ENCODE data around the gene ABCD1.
"Not testable (repeated sequence)": the region's sequence is repeated elsewhere in the genome, so short reads cannot be mapped to it uniquely, and the experiment has no call there.

ABCD1 gene

DNA sequence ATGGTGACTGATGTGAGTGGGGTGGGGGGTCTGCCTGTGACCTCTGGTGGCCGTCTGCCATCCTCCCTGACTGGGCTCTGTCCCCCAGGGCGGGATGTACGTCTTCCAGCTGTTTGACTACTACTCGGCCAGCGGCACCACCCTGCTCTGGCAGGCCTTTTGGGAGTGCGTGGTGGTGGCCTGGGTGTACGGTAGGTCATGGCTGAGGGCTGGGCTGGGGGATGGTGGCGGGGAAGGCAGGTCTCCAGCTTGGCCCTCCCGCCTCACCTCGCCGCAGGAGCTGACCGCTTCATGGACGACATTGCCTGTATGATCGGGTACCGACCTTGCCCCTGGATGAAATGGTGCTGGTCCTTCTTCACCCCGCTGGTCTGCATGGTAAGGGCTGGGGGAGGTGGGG, 30.4 kb upstream of the ABCD1 start:
- DNase-seq (ENCODE audit: low spot score), result not testable (repeated sequence)

DNA sequence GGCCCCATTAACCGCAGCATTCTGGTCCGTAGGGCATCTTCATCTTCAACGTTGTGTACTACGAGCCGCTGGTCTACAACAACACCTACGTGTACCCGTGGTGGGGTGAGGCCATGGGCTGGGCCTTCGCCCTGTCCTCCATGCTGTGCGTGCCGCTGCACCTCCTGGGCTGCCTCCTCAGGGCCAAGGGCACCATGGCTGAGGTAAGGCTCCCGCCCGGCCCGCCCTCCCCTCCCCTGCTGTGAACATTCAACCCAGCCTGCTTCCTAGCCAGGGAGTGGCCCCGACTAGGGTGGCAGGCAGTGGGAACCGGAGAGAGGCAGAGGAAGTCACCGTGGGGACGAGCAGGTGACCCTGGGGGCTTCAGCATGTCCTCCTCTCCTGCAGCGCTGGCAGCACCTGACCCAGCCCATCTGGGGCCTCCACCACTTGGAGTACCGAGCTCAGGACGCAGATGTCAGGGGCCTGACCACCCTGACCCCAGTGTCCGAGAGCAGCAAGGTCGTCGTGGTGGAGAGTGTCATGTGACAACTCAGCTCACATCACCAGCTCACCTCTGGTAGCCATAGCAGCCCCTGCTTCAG, 29.9 kb upstream of the ABCD1 start:
- DNase-seq (ENCODE audit: low spot score), result no peak

DNA sequence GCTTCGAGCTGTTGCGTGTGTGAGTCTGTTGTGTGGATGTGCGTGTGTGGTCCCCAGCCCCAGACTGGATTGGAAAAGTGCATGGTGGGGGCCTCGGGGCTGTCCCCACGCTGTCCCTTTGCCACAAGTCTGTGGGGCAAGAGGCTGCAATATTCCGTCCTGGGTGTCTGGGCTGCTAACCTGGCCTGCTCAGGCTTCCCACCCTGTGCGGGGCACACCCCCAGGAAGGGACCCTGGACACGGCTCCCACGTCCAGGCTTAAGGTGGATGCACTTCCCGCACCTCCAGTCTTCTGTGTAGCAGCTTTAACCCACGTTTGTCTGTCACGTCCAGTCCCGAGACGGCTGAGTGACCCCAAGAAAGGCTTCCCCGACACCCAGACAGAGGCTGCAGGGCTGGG, 28.6 kb upstream of the ABCD1 start:
- DNase-seq (ENCODE audit: low spot score), result no peak

- not testable (repeated sequence) for DNase-seq (ENCODE audit: low spot score)
Observed at GRCh38 chrX:153696538-153696937, 28.1 kb upstream of the ABCD1 start.

DNA sequence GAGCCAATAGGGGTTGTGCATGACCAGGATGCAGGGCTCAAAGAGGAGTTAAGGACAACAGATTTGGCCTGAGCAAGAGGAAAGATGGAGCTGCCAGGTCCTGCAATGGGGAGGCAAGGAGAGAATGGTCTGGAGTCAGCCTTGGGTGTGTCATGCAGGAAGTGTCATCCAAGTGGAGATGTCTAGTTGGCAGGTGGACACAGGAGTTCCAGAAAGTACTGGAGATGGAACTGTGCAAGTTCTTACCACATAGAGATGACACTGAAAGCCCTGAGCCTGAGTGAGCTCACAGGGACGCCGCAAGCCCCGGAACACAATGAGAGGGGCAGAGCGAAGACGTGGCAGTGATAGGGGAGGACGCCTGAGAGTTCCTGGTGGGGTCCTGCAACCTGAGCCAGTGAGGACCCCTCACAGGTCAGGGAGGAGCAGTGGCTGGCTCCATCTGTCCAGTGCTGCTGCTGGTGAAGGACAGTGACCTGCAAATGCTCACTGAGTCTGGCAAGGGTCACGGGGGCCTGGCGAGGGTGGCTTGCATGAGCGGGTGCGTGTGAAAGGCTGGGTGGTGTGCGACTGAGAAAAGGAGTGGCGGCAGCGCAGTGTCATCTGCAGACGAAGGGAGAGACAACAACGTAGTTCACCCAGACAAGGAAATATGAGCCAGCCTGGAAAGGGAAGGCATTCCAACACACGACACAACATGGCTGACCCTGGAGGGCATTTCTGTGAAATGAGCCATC, 27.5 kb upstream of the ABCD1 start:
- not testable (repeated sequence) for DNase-seq (ENCODE audit: low spot score)

DNA sequence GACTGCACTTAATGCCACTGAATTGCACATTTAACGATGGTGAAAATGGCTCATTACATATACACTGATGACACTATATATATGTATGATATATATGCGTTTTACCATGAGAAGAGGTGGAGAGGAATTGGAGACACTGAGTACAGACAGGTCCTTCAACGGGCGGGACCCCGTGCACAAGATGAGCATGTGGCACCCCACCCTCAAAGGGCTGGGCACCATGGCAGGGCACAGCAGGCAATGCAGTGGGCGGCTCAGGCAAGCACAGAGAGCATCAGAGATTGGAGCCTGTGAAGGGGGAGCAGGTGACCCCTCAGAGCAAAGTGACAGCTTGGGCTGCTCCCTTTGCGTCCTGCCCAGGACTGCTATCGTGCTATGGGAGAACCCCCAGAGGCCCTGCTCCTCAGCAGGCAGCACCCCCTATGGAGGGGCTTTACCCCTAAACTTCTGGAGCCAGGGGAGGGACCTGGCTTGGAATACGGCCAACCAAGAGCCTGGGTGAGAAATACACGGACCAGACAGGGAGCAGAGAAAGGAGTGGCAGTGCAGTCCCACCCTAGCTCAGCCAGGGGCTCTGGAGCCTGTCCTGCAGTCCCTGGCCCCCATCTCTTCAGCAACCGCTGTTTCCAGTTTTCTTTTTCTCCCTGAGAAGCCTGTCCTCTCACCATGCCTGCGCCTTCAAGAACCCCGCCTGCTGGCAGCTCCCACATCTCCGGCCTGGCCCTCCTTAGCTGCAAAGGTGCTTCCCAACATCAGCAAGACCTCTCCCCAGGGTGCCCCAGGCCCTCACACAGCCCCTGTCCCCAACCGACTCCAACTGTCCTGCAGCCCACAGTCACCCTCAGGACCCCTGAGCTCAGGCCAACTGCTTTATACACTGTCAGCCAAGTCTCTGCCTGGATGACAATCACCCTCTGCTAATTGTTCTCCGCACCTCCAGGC, 26.5 kb upstream of the ABCD1 start:
- DNase-seq (ENCODE audit: low spot score), result no peak

DNA sequence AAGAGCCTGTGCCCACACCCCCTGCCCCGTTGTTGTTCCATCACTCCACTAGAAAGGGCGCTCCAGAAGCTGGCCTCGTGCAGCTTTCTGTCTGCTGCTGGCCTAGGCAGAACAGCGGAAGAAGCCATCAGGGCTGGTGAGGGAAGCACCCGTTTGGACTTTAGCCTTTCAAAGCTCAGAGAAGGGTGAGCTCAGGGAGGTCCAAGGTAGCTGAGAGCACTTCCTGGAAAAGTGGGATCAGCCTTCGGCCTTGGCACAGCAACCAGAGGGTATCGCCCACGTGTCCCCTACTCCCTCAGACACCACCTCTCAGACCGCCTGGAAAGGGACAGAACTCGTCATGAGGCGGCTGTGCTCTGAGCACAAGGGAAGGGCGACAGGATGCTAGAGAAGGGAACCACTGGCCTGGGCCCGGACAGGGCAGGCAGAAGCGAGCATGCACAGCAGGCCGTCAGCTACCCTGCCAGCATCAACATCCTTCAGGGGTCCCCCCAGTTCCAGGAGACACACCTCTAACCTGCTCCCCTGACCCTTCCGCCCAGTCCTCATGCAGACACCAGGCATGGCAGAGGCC, 25.4 kb upstream of the ABCD1 start:
- DNase-seq (ENCODE audit: low spot score), result not testable (repeated sequence)

GRCh38 chrX:153699784-153700371, 24.8 kb upstream of the ABCD1 start:
- DNase-seq (ENCODE audit: low spot score), result not testable (repeated sequence)

DNA sequence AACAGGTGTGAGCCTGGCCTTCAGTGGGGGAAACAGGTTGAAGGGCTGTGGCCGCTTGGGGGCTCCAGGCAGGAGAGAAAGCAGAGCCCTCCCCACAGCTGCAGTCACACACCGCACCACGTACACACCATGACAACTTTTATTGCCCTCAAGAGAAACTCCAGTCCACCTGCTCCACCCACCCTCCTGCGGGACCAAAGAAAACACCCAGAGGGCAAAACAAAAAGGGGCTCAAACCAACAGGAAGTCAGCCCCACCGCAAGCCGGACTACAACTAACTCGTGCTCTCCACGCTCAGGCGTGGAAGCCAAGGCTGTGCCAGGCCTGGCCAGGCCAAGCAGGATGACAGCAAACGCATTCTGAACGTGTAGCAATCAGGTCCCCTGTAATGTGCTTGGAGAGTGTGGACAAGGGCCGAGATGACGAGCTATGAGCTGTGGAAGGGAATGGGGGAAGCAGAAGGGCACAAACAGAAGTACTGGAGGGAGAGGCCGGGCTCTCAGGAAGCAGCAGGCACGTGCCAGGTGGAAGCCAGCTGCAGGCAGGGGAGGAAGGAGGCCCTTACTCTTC, 24.2 kb upstream of the ABCD1 start:
- no peak for DNase-seq (ENCODE audit: low spot score)

DNA sequence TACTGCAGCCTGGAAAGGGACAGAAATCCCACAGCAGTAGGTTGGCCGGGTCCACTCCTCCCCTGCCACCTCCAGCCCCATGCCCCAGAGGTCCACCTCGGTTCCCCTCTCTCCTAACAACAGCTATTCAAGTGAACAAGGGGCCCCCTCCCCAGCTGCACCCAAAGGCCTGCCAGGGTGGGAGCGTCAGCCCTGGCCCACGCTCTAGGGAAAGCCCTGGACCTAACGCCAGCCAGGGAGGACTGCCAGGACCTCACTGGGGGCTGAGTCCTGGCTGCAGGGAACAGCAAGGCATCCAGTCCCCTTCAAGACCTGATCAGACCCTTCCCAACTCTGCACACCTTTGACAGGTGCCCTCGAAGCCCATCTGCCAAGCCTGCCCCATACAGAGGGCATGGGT, 23.7 kb upstream of the ABCD1 start:
- no peak for DNase-seq (ENCODE audit: low spot score)

DNA sequence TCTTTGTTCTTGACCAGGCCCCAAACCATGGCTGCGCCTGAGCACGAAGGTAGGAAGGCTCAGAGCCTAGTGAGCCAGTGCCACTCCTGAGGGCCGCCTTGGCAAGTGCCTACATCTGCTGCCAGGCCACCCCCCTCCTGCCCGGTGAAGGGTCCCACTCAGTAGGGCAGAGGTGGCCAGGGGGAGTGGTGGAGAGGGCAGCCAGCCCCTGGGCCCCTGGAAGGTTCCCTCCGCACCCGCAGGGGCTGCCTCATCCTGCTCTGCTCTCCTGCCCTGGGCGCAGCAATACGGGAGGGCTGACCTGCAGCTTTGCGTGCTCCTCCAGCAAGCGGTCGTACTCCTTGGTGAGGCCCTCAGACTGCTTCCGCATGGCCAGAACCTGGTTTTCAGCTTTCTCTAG, 22.9 kb upstream of the ABCD1 start:
- no peak for DNase-seq (ENCODE audit: low spot score)

GRCh38 chrX:153702336-153703035, 22.2 kb upstream of the ABCD1 start:
- DNase-seq (ENCODE audit: low spot score), result no peak

DNA sequence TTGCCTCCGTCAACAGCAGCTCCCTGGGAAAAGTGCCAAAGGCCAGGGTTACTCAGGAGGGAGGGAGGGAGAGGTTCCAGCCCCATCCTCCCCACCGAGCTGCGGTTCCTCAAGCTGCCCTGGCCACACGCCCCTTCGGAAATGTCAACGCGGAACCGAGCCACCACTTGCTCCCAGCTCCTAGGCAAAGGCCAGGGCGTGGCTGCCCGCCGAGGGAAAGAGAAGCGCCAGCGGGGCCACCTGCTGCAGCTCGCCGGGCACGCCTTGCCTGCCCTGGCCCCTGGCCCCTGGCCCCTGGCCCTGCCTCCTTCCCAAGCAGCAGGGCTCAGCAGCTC, 21.7 kb upstream of the ABCD1 start:
- no peak for DNase-seq (ENCODE audit: low spot score)

- no peak for DNase-seq (ENCODE audit: low spot score)
Observed at GRCh38 chrX:153704021-153704526, 20.6 kb upstream of the ABCD1 start.

GRCh38 chrX:153704631-153705402, 19.8 kb upstream of the ABCD1 start:
- not testable (repeated sequence) for DNase-seq (ENCODE audit: low spot score)

GRCh38 chrX:153705403-153706060, 19.1 kb upstream of the ABCD1 start:
- not testable (repeated sequence) for DNase-seq (ENCODE audit: low spot score)

GRCh38 chrX:153706799-153707198, 17.9 kb upstream of the ABCD1 start:
- DNase-seq (ENCODE audit: low spot score), result no peak

- no peak for DNase-seq (ENCODE audit: low spot score)
Observed at GRCh38 chrX:153707406-153707805, 17.2 kb upstream of the ABCD1 start.

DNA sequence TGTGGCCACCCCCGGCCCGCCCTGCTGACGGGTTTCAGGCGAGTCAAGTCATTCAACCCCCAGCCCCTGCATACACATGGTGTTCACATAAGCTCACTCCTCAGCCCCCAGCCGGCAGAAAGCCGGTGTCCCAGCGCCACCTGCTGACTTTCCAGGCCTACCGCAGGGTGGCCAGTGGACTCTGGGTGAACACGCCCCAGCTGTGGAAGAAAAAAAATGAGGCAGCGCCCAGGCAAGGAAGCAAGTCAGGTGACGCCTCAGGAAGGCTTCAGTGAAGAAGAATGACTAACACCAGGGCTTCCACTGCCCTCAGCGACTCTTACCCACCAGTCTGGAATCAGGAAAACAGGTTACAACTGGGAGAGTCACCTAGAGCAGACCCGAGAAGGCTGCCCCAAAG, 16.2 kb upstream of the ABCD1 start:
- peak; percentile 34 for DNase-seq (ENCODE audit: low spot score)

All from CD4-positive, alpha-beta T cell treated with Interleukin-15 for 4 hours (primary cell).